Fibroblast of pulmonary artery (primary cell): ENCODE measurements around the gene NOP14.

ENCODE experiments used
- DNase-seq: peaks from one replicate; pipeline ENCODE4 v3.0.0-alpha.2; 2010; ENCODE audit warnings: low read depth
- H3K4me3 ChIP-seq: replicated peaks from 2 replicates; pipeline ENCODE4 v1.5.1; 2011; ENCODE audit warnings: low read depth, mild to moderate bottlenecking, control low read depth, low read length, moderate library complexity
- CTCF ChIP-seq: IDR thresholded peaks from 2 replicates; pipeline ENCODE4 v1.5.1; 2011; ENCODE audit warnings: mild to moderate bottlenecking, control low read depth, low read length, inconsistent platforms; ENCODE audit errors: missing control alignments

Gene NOP14

GRCh38 chr4:2963175-2963965 is at the start of gene NOP14, which contains the start of gene GRK4:
NOP14 (minus strand) TSS chr4:2963406; CDS start chr4:2963319, 87 bp downstream.
GRK4 (plus strand) TSS chr4:2963571; CDS start chr4:2964071, 500 bp downstream.
- TF ChIP-seq CTCF = no peak
- H3K4me3 ChIP-seq = peak within 1 kb of the TSS; percentile 88
- peak; percentile 99 for DNase-seq

GRCh38 chr4:3011456-3012220 is 48.4 kb upstream of the NOP14 start:
- no peak overlapping the region for H3K4me3 ChIP-seq
- DNase-seq = no peak
- no peak for TF ChIP-seq CTCF

- H3K4me3 ChIP-seq = no peak overlapping the region
- peak; percentile 39 for DNase-seq
- no peak for TF ChIP-seq CTCF
Observed at GRCh38 chr4:3010998-3011397, 47.8 kb upstream of the NOP14 start.

GRCh38 chr4:3010577-3010976 is 47.4 kb upstream of the NOP14 start:
- TF ChIP-seq CTCF = no peak
- DNase-seq = no peak
- H3K4me3 ChIP-seq = no peak overlapping the region

GRCh38 chr4:3009422-3009821 is 46.2 kb upstream of the NOP14 start:
- DNase-seq = peak; percentile 16
- TF ChIP-seq CTCF = peak; percentile 11

GRCh38 chr4:3007724-3008123 is 44.5 kb upstream of the NOP14 start:
- H3K4me3 ChIP-seq = no peak overlapping the region
- no peak for TF ChIP-seq CTCF
- DNase-seq = no peak

More at GRCh38 chr4:3009422-3009821, 46.2 kb upstream of the NOP14 start:
- no peak overlapping the region for H3K4me3 ChIP-seq
